COLO668 (cell line): ENCODE data around the gene MYRF.

Experiments used
- DNase-seq: peaks from one replicate; lab custom pipeline; 2025; ENCODE audit not compliant: unreplicated experiment; lab: John Stamatoyannopoulos, UW

MYRF gene

DNA sequence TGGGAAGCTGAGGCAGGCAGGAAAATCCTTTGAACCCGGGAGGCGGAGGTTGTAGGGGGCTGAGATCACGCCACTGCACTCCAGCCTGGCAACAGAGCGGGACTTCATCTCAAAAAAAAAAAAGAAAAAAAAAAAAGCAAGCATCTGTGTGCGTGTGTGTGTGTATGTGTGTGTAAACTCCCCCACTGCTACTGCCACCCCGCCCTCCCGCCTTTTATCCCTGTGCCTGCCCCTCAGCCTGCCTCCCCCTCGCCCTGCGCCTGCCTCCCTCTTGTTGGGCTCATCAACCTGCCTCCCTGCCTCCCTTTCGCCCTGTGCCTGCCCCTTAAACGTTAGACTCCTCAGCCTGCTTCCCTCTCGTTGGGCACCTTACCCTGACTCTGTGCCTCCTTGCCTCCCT, 22.0 kb downstream of the MYRF start:
- DNase-seq = no peak

DNA sequence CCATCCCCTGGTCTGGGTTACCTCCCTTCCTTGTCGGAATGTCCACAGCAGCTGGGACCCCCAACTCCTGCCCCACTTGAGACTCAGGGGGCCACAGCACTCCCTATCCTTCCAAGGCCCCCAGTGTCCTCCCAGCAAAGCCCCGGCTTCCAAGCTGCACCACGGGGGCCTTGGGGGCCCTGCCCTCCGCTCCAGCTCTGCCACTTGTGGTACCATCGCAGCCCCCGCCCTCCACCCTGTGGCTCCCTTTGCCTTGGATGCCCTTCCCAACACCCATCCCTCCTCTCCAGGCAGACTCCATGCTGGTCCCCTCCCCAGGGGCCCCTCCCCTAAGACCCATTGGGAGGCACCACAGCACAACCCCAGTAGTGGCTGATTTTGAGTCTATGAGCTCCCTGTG, 22.7 kb downstream of the MYRF start:
- no peak for DNase-seq

DNA sequence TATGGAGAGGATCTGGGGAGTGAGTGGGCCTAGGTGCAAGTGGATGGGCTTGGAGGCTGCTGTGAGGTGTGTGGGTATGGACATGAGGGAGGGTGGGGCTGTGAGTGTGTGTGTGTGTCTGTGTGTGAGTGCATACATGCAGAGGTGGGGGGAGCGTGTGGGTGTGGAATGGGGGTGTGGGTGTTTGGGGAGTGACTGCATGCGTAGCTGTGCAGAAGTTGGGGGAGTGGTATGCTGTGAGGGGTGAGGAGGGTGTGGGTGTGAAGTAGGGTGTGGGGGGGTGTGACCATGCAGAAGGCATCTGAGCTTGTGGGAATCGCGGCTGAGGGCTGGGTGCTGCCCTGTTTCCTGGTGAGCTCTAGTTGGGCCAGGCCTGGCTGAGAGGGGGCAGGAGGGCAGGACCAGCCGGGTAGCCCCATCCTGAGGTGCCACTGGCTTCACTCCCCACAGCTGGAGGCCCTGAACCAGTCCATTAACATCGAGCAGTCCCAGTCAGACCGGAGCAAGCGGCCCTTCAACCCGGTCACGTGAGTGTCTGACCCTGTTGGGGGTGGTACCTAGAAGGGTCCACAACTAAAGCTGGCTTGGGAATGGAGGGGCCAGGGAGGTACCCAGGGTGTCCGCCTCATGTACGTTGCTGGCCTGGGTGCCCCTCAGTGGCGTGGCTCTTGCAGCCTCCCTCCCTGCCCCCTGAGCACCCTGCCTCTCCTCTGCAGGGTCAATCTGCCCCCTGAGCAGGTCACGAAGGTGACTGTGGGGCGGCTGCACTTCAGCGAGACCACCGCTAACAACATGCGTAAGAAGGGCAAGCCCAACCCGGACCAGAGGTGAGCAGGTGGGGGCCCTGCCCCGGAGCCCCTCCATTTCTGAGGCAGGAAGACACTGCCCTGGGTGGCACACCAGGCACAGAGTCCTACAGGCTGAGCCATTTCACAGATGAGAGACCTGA, 23.4 kb downstream of the MYRF start:
- no peak for DNase-seq

DNA sequence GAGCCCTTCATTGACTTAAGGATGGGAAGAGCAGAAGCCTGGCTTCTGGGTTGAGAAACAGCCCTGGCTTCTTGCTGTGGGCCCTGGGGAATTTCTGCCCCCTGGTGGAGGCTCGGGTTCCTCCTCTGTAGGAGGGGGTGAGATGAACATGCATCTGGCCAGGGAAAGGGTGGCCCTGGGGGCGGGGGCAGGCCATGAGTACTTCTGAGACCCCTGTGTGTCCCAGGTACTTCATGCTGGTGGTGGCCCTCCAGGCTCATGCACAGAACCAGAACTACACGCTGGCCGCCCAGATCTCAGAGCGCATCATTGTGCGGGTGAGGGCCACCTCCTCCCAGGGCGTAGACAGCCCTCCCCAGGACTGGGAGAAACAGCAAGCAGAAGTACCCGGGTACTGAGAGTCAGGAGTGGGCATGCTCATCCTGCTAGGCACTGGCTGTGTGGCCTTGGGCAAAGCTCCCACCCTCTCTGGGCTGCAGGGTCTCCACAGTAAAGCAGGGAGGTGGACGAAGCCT, 24.2 kb downstream of the MYRF start:
- peak; percentile 60 for DNase-seq

DNA sequence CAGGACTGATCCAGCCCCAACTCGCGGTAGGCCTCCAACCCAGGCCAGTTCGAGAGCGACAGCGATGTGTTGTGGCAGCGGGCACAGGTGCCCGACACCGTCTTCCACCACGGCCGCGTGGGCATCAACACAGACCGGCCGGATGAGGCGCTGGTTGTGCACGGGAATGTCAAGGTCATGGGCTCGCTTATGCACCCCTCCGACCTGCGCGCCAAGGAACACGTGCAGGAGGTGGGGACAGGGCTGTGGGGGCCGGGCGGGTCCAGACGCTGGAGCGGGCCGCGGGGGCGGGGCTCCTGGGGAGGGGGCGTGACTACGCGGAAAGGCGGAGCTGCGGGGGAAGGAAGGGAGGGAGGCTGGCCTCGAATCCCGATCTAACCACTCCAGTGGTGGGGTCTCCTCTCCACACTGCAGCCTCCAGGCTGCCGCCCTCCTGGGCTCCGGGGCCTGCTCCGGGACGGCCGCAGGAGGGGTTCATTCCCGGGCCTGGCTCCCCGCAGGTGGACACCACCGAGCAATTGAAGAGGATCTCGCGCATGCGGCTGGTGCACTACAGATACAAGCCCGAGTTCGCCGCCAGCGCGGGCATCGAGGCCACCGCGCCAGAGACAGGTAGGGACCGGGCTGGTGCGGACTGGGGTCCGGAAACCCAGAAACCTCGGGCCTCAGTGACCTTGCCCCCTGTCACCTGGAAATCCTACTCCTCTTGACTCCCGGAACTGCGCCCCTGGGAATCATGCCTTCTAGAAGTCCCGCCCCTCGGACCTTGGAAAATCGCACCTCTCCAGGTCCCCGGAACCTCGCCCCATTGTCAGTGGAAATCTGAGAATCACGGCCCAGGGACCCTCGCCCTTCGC, 25.0 kb downstream of the MYRF start:
- no peak for DNase-seq

DNA sequence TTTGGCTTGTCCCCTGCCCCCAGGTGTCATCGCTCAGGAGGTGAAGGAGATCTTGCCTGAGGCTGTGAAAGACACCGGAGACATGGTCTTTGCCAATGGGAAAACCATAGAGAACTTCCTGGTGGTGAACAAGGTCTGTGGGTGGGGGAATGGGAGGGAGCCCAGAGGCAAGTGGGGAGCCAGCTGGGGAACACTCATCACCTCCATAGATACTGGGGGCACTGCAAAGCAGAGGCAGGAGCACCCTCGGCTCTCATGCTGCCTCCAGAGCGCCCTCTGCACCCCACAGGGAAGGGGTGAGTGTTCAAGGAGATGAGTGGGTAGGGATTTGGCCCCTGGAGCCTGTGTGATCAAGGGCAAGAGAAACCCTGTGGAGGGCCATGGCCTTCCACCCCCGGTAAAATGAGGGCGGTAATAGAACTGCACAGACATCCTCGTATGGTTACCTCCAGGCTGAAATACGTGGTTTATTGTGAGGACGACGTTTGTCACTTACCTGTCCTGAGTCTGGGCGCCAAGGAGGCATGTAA, 26.0 kb downstream of the MYRF start:
- DNase-seq = no peak

DNA sequence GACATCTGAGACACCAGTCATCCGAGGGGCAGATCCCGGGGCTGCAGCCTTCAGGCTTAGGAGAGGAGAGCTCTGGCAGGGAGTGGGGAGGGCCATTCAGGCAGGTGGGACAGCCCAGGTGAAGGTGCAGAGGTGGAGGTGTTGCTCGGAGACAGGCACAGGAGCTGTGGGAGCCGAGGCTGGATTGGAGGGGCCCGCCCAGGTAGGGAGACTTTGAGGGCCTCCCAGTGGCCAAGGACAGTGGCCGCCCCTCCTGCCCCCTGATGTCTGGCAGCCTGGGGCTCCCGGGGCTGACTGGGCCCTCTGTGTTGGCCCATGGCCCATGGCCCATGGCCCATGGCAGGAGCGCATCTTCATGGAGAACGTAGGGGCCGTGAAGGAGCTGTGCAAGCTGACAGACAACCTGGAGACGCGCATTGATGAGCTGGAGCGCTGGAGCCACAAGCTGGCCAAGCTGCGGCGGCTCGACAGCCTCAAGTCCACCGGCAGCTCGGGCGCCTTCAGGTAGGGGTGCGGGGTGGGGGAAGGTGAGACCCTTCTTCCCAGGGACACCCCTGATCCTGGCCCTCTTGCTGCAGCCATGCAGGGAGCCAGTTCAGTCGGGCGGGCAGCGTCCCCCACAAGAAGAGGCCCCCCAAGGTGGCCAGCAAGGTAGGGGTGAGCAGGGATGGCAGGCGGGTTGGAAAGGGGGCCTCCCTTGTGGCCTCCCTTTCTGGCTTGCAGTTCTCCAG, 26.6 kb downstream of the MYRF start:
- no peak for DNase-seq

DNA sequence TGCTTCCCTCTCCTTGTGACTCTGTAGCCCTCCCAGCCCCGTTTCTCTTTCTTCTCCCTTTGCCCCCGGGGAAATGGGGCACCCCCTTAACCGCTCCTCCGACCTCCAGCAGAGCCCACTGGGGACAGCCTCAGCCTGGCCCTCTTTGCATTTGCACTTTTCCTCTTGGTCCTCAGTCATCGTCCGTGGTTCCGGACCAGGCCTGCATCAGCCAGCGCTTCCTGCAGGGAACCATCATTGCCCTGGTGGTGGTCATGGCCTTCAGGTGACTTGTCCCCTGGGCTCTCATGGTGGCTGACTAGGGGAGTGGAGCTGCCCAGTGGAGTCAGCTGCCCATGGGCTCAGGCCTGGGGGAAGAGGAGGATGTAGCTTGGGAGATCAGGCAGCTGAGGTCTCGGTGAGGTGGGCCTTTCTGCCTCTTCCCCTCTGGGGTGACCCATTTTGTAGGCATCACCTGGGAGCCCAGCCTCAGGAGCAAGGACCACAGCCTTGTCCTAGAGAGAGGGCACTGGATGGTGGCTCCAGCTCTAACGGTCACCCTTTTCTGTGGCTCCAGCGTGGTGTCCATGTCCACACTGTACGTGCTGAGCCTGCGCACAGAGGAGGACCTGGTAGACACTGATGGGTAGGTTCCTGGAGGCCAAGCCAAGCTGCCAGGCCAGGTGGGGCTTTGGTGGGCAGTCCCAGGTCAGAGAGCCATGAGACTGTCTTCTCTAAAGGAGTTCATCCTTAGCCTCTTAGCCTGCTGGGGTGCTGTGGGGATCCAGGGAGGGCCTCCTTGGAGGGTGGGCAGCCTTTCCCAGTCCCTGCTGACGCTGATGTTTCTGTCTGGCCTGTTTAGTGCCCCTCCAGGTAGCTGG, 27.5 kb downstream of the MYRF start:
- no peak for DNase-seq

DNA sequence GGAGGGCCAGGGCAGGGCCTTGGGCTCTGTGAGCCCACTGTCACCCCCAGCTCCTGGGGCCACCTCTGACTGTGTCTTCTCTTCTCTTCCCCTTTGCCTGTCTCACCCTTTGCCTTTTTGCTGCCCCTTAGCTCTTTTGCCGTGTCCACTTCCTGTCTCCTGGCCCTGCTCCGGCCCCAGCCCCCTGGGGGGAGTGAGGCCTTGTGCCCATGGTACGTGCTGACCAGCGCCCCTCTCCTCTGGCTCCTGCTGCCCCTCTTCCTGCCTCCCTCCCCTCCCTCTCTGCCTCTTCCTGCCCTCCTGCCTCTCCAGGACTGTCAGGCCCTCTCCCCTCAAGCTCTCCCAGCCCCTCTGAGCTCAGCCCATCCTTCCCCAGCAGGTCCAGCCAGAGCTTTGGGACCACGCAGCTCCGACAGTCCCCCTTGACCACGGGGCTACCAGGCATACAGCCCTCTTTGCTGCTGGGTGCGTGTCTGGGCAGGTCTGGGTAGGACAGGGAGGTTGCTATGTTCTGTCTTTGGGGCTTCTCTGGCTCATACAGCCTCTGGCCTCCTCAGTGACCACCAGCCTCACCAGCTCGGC, 28.2 kb downstream of the MYRF start:
- no peak for DNase-seq

DNA sequence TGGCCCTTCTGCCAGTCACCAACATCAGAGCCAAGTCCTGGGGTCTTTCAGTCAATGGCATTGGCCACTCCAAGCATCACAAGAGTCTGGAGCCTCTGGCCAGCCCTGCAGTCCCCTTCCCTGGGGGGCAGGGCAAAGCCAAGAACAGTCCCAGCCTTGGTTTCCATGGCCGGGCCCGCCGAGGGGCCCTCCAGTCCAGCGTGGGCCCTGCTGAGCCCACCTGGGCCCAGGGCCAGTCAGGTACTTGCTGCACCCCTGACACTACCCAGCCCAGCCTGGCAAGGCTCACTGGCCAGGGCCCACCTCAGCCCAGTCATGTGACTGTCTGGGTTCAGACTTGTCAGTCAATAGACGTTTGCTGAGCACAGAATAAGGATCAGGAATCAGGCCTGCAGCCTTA, 29.1 kb downstream of the MYRF start:
- DNase-seq = no peak

DNA sequence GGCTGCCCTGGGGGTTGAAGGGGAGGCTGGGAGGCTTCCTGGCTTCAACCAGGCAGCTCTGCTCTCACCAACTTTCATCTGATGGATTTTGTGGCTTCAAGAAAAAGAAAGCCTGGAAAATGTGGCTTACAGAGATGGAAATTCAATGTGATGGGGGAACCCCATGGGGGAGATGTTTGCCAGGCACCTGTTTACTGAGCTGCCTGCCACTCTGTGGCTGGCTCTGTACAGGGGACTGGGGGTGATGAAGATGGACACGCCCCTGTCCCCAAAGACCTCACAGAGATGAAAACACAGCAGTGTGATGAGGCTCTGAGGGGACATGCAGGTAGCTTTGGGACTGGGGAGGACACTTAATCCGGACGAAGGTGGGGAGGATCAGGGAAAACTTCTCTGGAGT, 29.9 kb downstream of the MYRF start:
- no peak for DNase-seq

DNA sequence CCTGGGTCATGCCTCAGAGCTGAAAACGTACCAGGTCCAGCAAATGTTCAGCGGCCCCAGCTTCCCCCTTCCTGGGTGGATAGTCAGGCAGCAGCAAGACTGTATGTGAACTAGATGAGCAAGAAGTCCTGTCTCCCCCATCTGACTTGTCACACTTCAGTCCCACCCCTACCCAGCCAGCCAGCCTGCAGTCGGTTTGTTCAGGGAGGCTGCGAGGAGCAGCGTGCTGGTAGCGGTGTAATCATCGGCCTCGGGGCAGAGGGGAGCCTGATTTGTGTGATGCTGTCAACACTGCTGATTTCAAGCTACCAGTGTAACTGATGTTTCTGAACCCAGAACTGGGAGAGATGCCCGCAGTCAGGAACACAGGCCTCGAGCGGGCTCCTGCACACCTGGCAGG, 30.4 kb downstream of the MYRF start:
- DNase-seq = no peak

DNA sequence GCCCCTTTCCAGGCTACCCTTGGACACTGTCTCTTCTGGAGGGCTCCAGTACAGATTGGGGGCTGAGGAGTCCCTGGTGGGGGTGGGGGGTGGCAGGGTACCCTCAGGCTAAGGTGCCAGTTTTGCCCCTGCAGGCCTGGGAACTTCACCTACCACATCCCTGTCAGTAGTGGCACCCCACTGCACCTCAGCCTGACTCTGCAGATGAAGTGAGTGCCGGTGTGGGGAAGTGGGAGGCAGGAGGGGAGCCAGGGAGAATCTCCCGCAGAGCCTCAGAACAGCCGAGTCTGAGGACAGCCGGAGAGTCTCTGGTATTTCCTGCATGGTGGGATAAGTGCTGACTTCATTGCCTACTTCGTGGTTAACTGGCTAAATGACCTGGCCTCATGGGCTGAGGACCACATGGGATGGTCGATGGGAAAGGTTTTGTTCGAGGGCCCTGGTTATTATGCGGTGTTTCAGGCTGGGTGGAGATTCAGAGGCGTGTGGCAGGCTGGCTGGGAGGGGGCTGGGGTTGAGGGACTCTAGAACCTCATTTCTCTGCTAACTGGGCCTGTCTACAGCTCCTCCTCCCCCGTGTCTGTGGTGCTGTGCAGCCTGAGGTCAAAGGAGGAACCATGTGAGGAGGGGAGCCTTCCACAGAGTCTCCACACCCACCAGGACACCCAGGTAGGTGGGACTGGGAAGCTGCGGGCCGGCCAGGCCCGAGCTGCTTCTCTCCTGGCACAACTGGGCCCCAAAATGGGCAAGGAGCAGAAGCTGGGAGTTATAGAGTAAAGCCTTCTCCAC, 31.5 kb downstream of the MYRF start:
- DNase-seq = no peak

DNA sequence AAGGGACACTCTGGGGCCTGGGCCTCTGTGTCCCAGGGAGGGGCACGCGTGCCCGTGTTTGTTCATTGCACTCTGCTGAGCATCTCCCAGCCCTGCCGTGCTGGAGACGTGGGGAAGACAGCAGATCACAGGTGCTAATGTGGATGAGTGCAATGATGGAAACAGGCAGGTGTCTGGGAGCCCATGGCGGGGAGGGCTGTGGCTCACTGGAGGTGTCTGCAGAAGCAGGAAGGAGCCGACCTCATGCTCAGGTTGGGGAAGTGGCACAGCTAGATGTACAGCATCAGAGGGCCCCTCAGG, 32.0 kb downstream of the MYRF start:
- no peak for DNase-seq

DNA sequence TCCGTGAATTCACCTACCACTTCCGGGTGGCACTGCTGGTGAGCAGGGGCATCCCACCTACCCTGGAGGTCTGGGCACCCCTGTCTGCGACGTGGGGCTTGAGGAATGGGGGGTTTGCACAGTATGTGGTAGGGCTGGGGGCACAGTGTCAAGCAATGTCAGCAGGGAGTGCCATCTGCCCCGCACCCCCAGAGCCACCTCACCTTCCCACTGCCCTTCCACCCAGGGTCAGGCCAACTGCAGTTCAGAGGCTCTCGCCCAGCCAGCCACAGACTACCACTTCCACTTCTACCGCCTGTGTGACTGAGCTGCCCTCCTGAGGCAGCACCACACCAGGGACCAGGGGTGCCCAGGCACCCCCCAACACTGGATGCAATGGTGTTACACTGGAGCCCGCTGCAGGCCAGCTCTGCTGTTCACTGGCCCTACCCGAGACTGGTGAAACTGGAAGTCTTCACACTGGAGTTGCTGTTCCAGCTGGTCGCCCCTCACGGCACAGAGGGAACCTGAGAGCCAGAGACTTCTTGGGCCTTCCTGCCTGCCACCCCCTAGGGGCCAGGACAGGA, 33.5 kb downstream of the MYRF start:
- DNase-seq = no peak

DNA sequence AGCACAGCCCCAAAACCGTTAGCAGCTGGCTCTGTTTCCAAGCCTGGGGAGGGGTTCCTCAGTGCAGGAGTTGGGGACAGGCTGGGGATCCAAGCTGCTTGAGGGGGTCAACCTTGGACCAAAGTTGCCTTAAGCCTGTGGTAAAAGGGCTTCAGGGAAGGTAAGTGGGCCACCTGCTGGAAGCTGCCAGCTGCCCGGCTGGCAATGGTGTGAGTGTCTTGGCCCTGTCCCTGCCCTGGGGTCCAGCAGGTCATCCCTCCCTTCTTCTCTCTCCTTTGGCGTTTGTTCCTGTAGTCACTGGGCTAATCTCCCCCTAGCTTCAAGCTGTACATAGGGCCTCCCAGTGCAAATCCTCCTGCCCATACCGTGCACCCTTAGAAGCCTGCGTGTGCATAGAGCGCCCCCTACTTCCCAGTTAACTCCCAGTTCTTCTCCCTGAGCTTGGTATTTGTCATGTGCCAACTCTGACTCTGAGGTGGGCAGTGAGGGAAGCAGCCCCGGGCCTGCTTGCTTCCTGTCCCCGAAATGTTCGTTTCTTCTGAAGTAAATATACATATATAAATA, 35.6 kb downstream of the MYRF start:
- DNase-seq = peak; percentile 18

DNA sequence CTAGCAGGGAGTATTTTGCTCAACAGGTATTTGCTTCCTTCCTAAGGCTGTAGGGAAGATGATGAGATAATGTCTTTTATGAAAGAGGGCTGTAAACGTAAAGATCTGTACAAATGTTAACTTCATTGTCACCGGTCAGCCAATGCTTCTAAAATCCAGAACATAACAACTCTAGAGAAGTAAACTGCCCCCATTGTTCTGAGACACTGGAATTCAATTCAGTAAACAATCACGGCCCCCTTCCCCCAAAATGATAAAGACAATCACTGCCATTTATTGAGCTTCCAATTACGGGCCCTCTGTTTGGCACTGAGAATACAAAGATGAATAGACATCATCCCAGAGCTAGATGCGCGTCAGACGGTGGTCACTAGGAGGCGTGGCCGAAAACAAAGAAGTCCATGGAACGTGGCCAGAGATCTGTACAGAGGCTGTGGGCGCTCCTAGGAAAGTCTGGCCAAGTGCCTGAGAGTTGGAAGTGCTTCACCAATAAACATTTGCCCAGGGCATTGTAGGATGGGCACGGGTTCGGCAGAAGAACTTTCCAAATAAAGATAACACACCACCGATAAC, 39.4 kb downstream of the MYRF start:
- peak; percentile 62 for DNase-seq
